ENCODE results near the gene CASP4. TPM values are rescaled to one million over a fixed set of nuclear protein-coding genes. Genes with fewer than 3 reads are reported as not detected.

Gene CASP4
- polyA plus RNA-seq, 1 donor from 2014 or later = not detected

DNA sequence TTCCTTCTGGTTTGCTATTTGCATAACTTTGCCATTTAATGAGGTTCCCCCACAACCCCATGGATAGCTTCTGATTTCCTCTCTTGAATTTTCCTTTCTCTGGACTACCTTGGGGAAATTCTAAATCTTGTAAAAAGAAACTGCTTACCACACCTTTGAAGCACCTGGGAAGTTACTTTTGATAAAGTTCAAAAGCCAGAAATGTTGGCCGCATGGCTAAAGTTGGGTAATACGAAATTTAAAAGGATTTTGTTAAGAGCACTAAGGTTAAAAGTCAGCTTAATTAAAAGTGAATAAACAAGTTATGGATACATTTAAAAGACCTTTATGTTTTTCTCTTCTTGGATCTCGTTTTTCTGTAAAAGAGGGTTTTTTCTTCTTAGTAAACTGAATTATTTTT lies 5.5 kb downstream of the CASP4 start:
- H2AFZ ChIP-seq (ENCODE audit: low read depth, low read length) = no peak overlapping the region
- H3K9ac ChIP-seq (ENCODE audit: low read length) = no peak overlapping the region
- no peaks in the 10 kb centered on the region for H3K9me3 ChIP-seq (ENCODE audit: low read length)

DNA sequence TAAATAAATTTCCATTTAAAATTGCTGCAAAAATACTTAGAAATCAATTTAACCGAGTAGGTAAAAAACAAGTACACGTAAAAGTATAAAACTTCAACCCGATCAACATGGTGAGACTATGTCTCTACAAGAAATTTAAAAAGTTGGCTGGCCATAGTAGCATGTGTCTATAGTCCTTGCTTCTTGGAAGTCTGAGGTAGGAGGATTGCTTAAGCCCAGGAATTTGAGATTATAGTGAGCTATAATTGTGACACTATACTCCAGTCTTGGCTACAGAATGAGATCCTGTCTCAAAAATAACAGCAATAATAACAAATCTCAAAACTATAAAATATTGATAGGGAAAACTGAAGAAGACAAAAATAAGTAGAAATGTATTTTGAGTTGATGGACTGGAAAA lies 11.1 kb downstream of the CASP4 start:
- Histone ChIP-seq H3K36me3 (ENCODE audit: insufficient read depth, low read length) (no peaks in the 10 kb centered on the region), H3K27me3 (ENCODE audit: insufficient read depth, low read depth, low read length) (no peaks in the 10 kb centered on the region), H4K20me1 (ENCODE audit: insufficient read depth) (no peaks in the 10 kb centered on the region), H3K4me3 (ENCODE audit: low read length) (no peak overlapping the region), H3K9ac (ENCODE audit: low read length) (no peak overlapping the region), H3K4me2 (ENCODE audit: low read length) (no peak overlapping the region), H3K27ac (ENCODE audit: low read length) (no peak overlapping the region), H2AFZ (ENCODE audit: low read depth, low read length) (no peak overlapping the region), H3F3A (ENCODE audit: insufficient read depth, low read length, poor library complexity, severe bottlenecking) (no peaks in the 10 kb centered on the region), H3K9me2 (ENCODE audit: insufficient read depth, low read length) (no peaks in the 10 kb centered on the region), H3K79me2 (replicated peaks; ENCODE audit: insufficient read depth, low read length) (no peaks in the 10 kb centered on the region), H3K9me3 (ENCODE audit: low read length) (no peaks in the 10 kb centered on the region)
- TF ChIP-seq RAD21 (conservative IDR thresholded peaks at IDR 0.05) = no peak
- TF ChIP-seq TAF1 (IDR thresholded peaks at IDR 0.05; ENCODE audit: low read depth) = no peak
- TF ChIP-seq, protein P1, sequence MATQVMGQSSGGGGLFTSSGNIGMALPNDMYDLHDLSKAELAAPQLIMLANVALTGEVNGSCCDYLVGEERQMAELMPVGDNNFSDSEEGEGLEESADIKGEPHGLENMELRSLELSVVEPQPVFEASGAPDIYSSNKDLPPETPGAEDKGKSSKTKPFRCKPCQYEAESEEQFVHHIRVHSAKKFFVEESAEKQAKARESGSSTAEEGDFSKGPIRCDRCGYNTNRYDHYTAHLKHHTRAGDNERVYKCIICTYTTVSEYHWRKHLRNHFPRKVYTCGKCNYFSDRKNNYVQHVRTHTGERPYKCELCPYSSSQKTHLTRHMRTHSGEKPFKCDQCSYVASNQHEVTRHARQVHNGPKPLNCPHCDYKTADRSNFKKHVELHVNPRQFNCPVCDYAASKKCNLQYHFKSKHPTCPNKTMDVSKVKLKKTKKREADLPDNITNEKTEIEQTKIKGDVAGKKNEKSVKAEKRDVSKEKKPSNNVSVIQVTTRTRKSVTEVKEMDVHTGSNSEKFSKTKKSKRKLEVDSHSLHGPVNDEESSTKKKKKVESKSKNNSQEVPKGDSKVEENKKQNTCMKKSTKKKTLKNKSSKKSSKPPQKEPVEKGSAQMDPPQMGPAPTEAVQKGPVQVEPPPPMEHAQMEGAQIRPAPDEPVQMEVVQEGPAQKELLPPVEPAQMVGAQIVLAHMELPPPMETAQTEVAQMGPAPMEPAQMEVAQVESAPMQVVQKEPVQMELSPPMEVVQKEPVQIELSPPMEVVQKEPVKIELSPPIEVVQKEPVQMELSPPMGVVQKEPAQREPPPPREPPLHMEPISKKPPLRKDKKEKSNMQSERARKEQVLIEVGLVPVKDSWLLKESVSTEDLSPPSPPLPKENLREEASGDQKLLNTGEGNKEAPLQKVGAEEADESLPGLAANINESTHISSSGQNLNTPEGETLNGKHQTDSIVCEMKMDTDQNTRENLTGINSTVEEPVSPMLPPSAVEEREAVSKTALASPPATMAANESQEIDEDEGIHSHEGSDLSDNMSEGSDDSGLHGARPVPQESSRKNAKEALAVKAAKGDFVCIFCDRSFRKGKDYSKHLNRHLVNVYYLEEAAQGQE (IDR thresholded peaks at IDR 0.05; ENCODE audit: borderline replicate concordance) = no peak
- no peak for TF ChIP-seq POLR2AphosphoS5 (IDR thresholded peaks at IDR 0.05)
- TF ChIP-seq EP300 (conservative IDR thresholded peaks at IDR 0.05; ENCODE audit: poor library complexity, severe bottlenecking) = no peak
- no peak for TF ChIP-seq MXI1 (conservative IDR thresholded peaks at IDR 0.05; ENCODE audit: poor library complexity, severe bottlenecking)
- no peak for TF ChIP-seq EZH2 (IDR thresholded peaks at IDR 0.05; ENCODE audit: borderline replicate concordance, insufficient read depth, low read length, poor library complexity, severe bottlenecking)
- no peak for TF ChIP-seq SMC3 (conservative IDR thresholded peaks at IDR 0.05; ENCODE audit: poor library complexity)
- TF ChIP-seq, protein P2, sequence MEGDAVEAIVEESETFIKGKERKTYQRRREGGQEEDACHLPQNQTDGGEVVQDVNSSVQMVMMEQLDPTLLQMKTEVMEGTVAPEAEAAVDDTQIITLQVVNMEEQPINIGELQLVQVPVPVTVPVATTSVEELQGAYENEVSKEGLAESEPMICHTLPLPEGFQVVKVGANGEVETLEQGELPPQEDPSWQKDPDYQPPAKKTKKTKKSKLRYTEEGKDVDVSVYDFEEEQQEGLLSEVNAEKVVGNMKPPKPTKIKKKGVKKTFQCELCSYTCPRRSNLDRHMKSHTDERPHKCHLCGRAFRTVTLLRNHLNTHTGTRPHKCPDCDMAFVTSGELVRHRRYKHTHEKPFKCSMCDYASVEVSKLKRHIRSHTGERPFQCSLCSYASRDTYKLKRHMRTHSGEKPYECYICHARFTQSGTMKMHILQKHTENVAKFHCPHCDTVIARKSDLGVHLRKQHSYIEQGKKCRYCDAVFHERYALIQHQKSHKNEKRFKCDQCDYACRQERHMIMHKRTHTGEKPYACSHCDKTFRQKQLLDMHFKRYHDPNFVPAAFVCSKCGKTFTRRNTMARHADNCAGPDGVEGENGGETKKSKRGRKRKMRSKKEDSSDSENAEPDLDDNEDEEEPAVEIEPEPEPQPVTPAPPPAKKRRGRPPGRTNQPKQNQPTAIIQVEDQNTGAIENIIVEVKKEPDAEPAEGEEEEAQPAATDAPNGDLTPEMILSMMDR (IDR thresholded peaks at IDR 0.05; ENCODE audit: poor library complexity, severe bottlenecking) = no peak

More for the DNA sequence above, 5.5 kb downstream of the CASP4 start:
- Histone ChIP-seq H3K36me3 (ENCODE audit: insufficient read depth, low read length) (no peaks in the 10 kb centered on the region), H3K9me2 (ENCODE audit: insufficient read depth, low read length) (no peaks in the 10 kb centered on the region), H3K4me2 (ENCODE audit: low read length) (no peak overlapping the region), H3K27me3 (ENCODE audit: insufficient read depth, low read depth, low read length) (no peaks in the 10 kb centered on the region), H3F3A (ENCODE audit: insufficient read depth, low read length, poor library complexity, severe bottlenecking) (no peaks in the 10 kb centered on the region), H3K4me3 (ENCODE audit: low read length) (no peak overlapping the region), H3K27ac (ENCODE audit: low read length) (no peak overlapping the region), H3K79me2 (replicated peaks; ENCODE audit: insufficient read depth, low read length) (no peaks in the 10 kb centered on the region), H4K20me1 (ENCODE audit: insufficient read depth) (no peaks in the 10 kb centered on the region)
- no peak for TF ChIP-seq POLR2AphosphoS5 (IDR thresholded peaks at IDR 0.05)
- TF ChIP-seq, protein P1 (IDR thresholded peaks at IDR 0.05; ENCODE audit: borderline replicate concordance) = no peak
- no peak for TF ChIP-seq EP300 (conservative IDR thresholded peaks at IDR 0.05; ENCODE audit: poor library complexity, severe bottlenecking)
- TF ChIP-seq SMC3 (conservative IDR thresholded peaks at IDR 0.05; ENCODE audit: poor library complexity) = no peak

Measured in neural cell (in vitro differentiated cells).